Inferior parietal cortex (tissue), 1 donor: Measurements from ENCODE around the gene TARS1.
"Not testable (repeated sequence)": the region's sequence is repeated elsewhere in the genome, so short reads cannot be mapped to it uniquely, and the experiment has no call there.

Source experiments
- DNase-seq: peaks from one replicate; pipeline ENCODE4 v3.0.0-alpha.2; 2016; ENCODE audit errors: extremely low spot score

TARS1 gene

GRCh38 chr5:33488558-33489355, 48.0 kb downstream of the TARS1 start:
- DNase-seq, result no peak

GRCh38 chr5:33489481-33490067, 48.8 kb downstream of the TARS1 start:
- DNase-seq, result no peak

GRCh38 chr5:33490071-33490665, 49.4 kb downstream of the TARS1 start:
- DNase-seq, result no peak

GRCh38 chr5:33491941-33492340, 51.2 kb downstream of the TARS1 start:
- no peak for DNase-seq

GRCh38 chr5:33494466-33494865, 53.7 kb downstream of the TARS1 start:
- DNase-seq, result no peak

GRCh38 chr5:33501260-33501659, 60.5 kb downstream of the TARS1 start:
- no peak for DNase-seq

- DNase-seq, result no peak
These were observed 61.1 kb downstream of the TARS1 start for GRCh38 chr5:33501899-33502298.

GRCh38 chr5:33504570-33504969, 63.8 kb downstream of the TARS1 start:
- DNase-seq, result no peak

- no peak for DNase-seq
These were observed 66.7 kb downstream of the TARS1 start for GRCh38 chr5:33507426-33507825.

GRCh38 chr5:33509036-33509435, 68.3 kb downstream of the TARS1 start:
- no peak for DNase-seq

- DNase-seq, result no peak
These were observed 72.9 kb downstream of the TARS1 start for GRCh38 chr5:33513462-33514185.

- DNase-seq, result not testable (repeated sequence)
These were observed 74.6 kb downstream of the TARS1 start for GRCh38 chr5:33515366-33515765.

- DNase-seq, result no peak
These were observed 75.7 kb downstream of the TARS1 start for GRCh38 chr5:33516421-33516820.
